Lower leg skin (tissue), 4 donors: ENCODE results near the gene ANKRD17. TPM values are rescaled to one million over a fixed set of nuclear protein-coding genes. Genes with fewer than 3 reads are reported as not detected.
"Not testable (repeated sequence)": the region's sequence is repeated elsewhere in the genome, so short reads cannot be mapped to it uniquely, and the experiment has no call there.

Experiments used
- DNase-seq, 2 donors: peaks; one replicate each; pipeline ENCODE4 v3.0.0-alpha.2; 2019; ENCODE audit warnings: low spot score in 2 of 2
- H3K4me3 ChIP-seq: fragments of 200-600 bp; sonication (generic); 2 replicates; pipeline ENCODE4 v1.5.1; 2017; ENCODE audit warnings: mild to moderate bottlenecking, low read depth; ENCODE audit not compliant: poor library complexity, severe bottlenecking
- CTCF ChIP-seq, 3 donors: fragments of 450-650 bp; IDR thresholded peaks; one replicate each; pipeline ENCODE4 v1.5.1; 2016; ENCODE audit warnings: antibody characterized with exemption in 3 of 3, mild to moderate bottlenecking in 3 of 3, moderate library complexity in 2 of 3
- POLR2A ChIP-seq, 2 donors: fragments of 450-650 bp; IDR thresholded peaks; one replicate each; pipeline ENCODE4 v1.6.1; 2016 to 2017; ENCODE audit warnings: antibody characterized with exemption in 2 of 2, mild to moderate bottlenecking in 1 of 2, moderate library complexity in 1 of 2
- WGBS, 2 donors: methylation state at CpG; one replicate each; pipeline ENCODE4 v1.1.5; 2018; 5-methylcytosine and 5-hydroxymethylcytosine counted together
- intact Hi-C: fragments of 100-400 bp; cut with DNase I; formaldehyde crosslinking; loops from one replicate; pipeline ENCODE4 v1.15.0; 2023; ENCODE audit warnings: low total_unique reads
- total RNA-seq, 4 donors: library from RNA; depleted of rRNA; stranded (reverse); fragments of >200 nt; gene quantifications; one replicate each; pipeline ENCODE4 v1.1.0, GENCODE V29; 2016

ANKRD17 gene
- total RNA-seq, 4 donors from 2014 or later: 48.0 to 64.1 (median 57.0) TPM

GRCh38 chr4:73237044-73237443 lies 21.6 kb downstream of the ANKRD17 start:
- WGBS, 2 donors: 85 to 90% methylated on average over 2 of the region's 2 CpGs
- DNase-seq: no peak
- intact Hi-C loops: no loop called here
- no peak overlapping the region for H3K4me3 ChIP-seq
- TF ChIP-seq CTCF (IDR thresholded peaks at IDR 0.05) (no peak), POLR2A (IDR thresholded peaks at IDR 0.05) (no peak)

- TF ChIP-seq CTCF (IDR thresholded peaks at IDR 0.05): no peak
- no peak for TF ChIP-seq POLR2A (IDR thresholded peaks at IDR 0.05)
- no peak for DNase-seq
- 90 to 100% methylated on average over 1 of the region's 1 CpG for WGBS, 2 donors
- H3K4me3 ChIP-seq: no peak overlapping the region
- intact Hi-C loops: no loop called here
These were observed 22.4 kb downstream of the ANKRD17 start for GRCh38 chr4:73236151-73236550.

GRCh38 chr4:73234712-73235111 lies 23.9 kb downstream of the ANKRD17 start:
- H3K4me3 ChIP-seq: no peak overlapping the region
- 91 to 97% methylated on average over 1 of the region's 1 CpG for WGBS, 2 donors
- no peak for DNase-seq
- intact Hi-C loops: no loop called here
- TF ChIP-seq CTCF (IDR thresholded peaks at IDR 0.05) (no peak), POLR2A (IDR thresholded peaks at IDR 0.05) (no peak)

GRCh38 chr4:73231518-73232487 lies 26.8 kb downstream of the ANKRD17 start:
- DNase-seq: no peak
- H3K4me3 ChIP-seq: no peak overlapping the region
- TF ChIP-seq POLR2A (IDR thresholded peaks at IDR 0.05) (no peak), CTCF (IDR thresholded peaks at IDR 0.05) (no peak)
- intact Hi-C loops: no loop called here
- WGBS, 2 donors: 92% methylated on average over 8 of the region's 8 CpGs

- no peak for DNase-seq
- TF ChIP-seq CTCF (IDR thresholded peaks at IDR 0.05) (no peak), POLR2A (IDR thresholded peaks at IDR 0.05) (no peak)
- intact Hi-C loops: no loop called here
- 79 to 87% methylated on average over 3 of the region's 3 CpGs for WGBS, 2 donors
- no peak overlapping the region for H3K4me3 ChIP-seq
These were observed 27.6 kb downstream of the ANKRD17 start for GRCh38 chr4:73230865-73231517.

GRCh38 chr4:73228800-73229199 lies 29.8 kb downstream of the ANKRD17 start:
- WGBS, 2 donors: 92 to 96% methylated on average over 6 of the region's 6 CpGs
- DNase-seq, H3K4me3 ChIP-seq, intact Hi-C loops: not testable (repeated sequence)
